Measurements from ENCODE around the gene STON2.

Gene STON2

GRCh38 chr14:81344481-81345160 is 55.5 kb downstream of the STON2 start:
- ChIA-PET POLR2A (no interaction called here), CTCF (no interaction called here)
- DNase-seq (ENCODE audit: low read depth, low spot score): no peak
- H3K4me3 ChIP-seq (ENCODE audit: low read depth, low read length): no peak overlapping the region
- TF ChIP-seq, protein P1, sequence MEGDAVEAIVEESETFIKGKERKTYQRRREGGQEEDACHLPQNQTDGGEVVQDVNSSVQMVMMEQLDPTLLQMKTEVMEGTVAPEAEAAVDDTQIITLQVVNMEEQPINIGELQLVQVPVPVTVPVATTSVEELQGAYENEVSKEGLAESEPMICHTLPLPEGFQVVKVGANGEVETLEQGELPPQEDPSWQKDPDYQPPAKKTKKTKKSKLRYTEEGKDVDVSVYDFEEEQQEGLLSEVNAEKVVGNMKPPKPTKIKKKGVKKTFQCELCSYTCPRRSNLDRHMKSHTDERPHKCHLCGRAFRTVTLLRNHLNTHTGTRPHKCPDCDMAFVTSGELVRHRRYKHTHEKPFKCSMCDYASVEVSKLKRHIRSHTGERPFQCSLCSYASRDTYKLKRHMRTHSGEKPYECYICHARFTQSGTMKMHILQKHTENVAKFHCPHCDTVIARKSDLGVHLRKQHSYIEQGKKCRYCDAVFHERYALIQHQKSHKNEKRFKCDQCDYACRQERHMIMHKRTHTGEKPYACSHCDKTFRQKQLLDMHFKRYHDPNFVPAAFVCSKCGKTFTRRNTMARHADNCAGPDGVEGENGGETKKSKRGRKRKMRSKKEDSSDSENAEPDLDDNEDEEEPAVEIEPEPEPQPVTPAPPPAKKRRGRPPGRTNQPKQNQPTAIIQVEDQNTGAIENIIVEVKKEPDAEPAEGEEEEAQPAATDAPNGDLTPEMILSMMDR (IDR thresholded peaks at IDR 0.05; ENCODE audit: insufficient read depth, low read length, missing control alignments): no peak

DNA sequence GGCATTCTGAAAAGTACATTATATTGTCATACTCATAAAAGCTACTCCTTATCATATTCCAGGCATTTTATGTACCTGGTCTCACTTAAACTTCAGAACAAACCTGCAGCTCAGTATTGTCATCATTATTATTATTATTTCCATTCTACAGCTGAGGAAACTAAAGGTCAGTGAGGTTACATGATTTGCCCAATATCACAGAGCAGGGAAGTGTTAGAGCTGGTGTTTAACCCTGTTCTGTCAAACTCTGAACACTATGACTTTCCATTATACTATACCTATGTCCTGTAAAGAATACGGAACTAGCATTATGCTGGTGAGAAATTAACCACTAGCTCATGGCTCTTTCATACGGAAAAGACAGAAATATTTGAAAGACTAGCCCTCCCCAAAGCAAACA is 56.4 kb downstream of the STON2 start:
- TF ChIP-seq, protein P1 (IDR thresholded peaks at IDR 0.05; ENCODE audit: insufficient read depth, low read length, missing control alignments): no peak
- POLR2A ChIA-PET: no interaction called here
- CTCF ChIA-PET: no interaction called here
- H3K4me3 ChIP-seq (ENCODE audit: low read depth, low read length): no peak overlapping the region
- DNase-seq (ENCODE audit: low read depth, low spot score): no peak

DNA sequence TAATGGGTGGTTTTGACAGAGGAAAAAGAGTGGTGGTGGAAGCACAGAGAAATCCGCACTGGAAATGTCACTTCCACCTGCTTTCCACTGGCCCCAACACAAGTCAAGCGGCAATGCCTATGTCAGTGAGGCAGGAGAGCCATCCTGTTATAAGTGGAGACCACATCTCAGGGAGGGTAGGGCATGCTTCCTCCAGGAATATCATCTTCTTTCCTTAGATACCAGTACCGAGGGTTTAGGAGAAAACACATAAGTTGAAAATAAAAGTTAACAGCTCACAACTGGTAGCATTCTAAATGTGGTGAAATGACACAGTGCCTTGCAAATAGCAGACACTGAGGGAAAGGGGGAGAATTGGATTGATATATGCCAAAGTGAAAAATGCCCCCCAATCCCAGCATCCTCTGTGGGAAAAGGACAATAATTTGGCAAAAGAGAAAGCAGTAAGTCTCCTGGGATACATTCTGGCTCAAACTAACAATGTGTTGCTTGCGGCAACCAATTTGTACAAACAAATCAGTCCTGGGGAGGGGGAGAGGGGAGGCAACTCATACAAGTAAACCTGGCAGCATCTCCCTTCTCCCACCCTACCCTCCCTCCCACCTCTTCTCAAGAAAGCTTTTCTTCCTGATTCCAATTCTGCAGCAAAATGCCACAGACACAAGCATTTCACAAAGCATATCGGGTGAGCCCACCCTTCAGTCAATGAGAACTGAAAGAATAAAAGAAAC is 57.1 kb downstream of the STON2 start:
- POLR2A ChIA-PET: no interaction called here
- H3K4me3 ChIP-seq (ENCODE audit: low read depth, low read length): no peak overlapping the region
- CTCF ChIA-PET: no interaction called here
- DNase-seq (ENCODE audit: low read depth, low spot score): no peak
- TF ChIP-seq, protein P1 (IDR thresholded peaks at IDR 0.05; ENCODE audit: insufficient read depth, low read length, missing control alignments): no peak

DNA sequence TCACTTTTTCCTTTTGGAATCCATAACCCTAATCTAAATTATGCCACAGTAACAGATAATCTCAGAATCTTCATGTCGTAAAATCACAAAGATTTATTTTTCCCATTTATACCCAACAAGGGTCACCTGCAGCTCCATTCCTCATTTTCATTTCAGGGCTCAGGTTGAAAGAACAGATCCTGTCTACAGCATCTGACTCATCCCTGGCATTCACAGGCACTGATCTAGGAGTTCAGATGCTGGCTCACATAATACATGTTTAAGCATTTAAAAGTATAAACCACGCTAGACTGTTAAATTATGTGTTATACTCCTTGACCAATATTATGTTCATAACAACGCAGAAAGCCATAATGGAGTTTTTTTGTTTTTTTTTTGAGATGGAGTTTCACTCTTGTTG is 58.3 kb downstream of the STON2 start:
- no peak for DNase-seq (ENCODE audit: low read depth, low spot score)
- TF ChIP-seq, protein P1 (IDR thresholded peaks at IDR 0.05; ENCODE audit: insufficient read depth, low read length, missing control alignments): no peak
- H3K4me3 ChIP-seq (ENCODE audit: low read depth, low read length): no peak overlapping the region
- POLR2A ChIA-PET: no interaction called here
- CTCF ChIA-PET: no interaction called here

GRCh38 chr14:81341370-81341769 is 58.8 kb downstream of the STON2 start:
- POLR2A ChIA-PET: no interaction called here
- CTCF ChIA-PET: no interaction called here
- no peak for DNase-seq (ENCODE audit: low read depth, low spot score)
- TF ChIP-seq, protein P1 (IDR thresholded peaks at IDR 0.05; ENCODE audit: insufficient read depth, low read length, missing control alignments): no peak
- H3K4me3 ChIP-seq (ENCODE audit: low read depth, low read length): no peak overlapping the region

GRCh38 chr14:81340201-81340600 is 59.9 kb downstream of the STON2 start:
- TF ChIP-seq, protein P1 (IDR thresholded peaks at IDR 0.05; ENCODE audit: insufficient read depth, low read length, missing control alignments): no peak
- H3K4me3 ChIP-seq (ENCODE audit: low read depth, low read length): no peak overlapping the region
- ChIA-PET CTCF (no interaction called here), POLR2A (no interaction called here)
- DNase-seq (ENCODE audit: low read depth, low spot score): no peak

All from AG04449 (cell line).